Measurements from ENCODE around the gene CPNE6. TPM values are rescaled to one million over a fixed set of nuclear protein-coding genes. Genes with fewer than 3 reads are reported as not detected.

Gene CPNE6
- total and polyA plus RNA-seq, 2 of the 8 experiments (the other 6 are each of a cell fraction or from before 2014, with no cell fraction given): 0.05 TPM; not detected in 1

DNA sequence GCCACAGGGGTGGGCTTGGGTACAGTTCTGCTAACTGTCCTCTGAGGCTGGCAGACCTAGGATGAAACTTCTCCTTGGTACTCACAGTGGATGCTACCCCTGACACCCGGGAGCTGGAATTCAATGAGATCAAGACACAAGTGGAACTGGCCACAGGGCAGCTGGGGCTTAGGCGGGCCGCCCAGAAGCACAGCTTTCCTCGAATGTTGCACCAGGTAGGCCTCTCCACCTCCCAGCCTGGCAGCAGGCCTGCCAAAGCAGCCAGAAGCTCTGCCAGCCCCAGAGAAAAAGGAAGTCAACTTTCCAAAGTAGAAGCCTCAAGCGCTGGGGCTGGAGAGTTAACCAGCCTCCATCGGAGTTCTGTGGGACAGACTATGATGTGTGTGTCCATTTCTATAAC is 45.8 kb downstream of the CPNE6 start:
- H3K36me3 ChIP-seq (ENCODE audit: control insufficient read depth in 2 of 4, insufficient read depth in 4 of 4, low read length in 3 of 4): peaks cover 14 to 34% (median 31%) of the 10 kb centered on the region in 4 experiments
- no peak overlapping the region for H2BK5ac ChIP-seq (ENCODE audit: low read depth, low read length)
- H2BK15ac ChIP-seq (ENCODE audit: low read length): no peak overlapping the region
- H4K5ac ChIP-seq (ENCODE audit: insufficient read length, low read depth, low read length): no peak overlapping the region
- no peaks in the 10 kb centered on the region for H3K9me3 ChIP-seq (ENCODE audit: insufficient read depth in 2 of 2, low read depth in 1 of 2, low read length in 1 of 2)
- H3K18ac ChIP-seq (ENCODE audit: extremely low read depth, low read length): no peak overlapping the region
- no peak overlapping the region for H3K27ac ChIP-seq (ENCODE audit: low read depth, low read length)
- no peak overlapping the region for H3K56ac ChIP-seq (replicated peaks; ENCODE audit: insufficient read length, low read depth, low read length)
- H4K8ac ChIP-seq (ENCODE audit: extremely low read depth, insufficient read depth, low read length): no peak overlapping the region
- no peak overlapping the region for H3K4ac ChIP-seq (replicated peaks; ENCODE audit: insufficient read length, low read depth, low read length)
- H3K23me2 ChIP-seq (ENCODE audit: low read depth, low read length): peaks cover 7% of the 10 kb centered on the region
- WGBS, 2 experiments (ENCODE audit: extremely low coverage in 1 of 2, insufficient coverage in 1 of 2, insufficient read length in 1 of 2, insufficient replicate concordance in 2 of 2, low coverage in 1 of 2, low lambda C conversion rate in 2 of 2, missing lambda C conversion rate in 1 of 2): 92% methylated on average over 6 of the region's 6 CpGs; no CpG with 5 or more reads in 1 of the 2 experiments
- CTCF ChIA-PET (ENCODE audit: partially characterized antibody): interaction anchor here (0.6 to 2.4 kb wide), 6 partner anchors 9 to 58 kb away, joined by 3 to 10 read pairs (median 4); no protein-coding TSS in a partner anchor
- H3K79me2 ChIP-seq (ENCODE audit: control insufficient read depth in 1 of 2, insufficient read depth in 2 of 2, low read length in 2 of 2): peaks cover 0 to 10% of the 10 kb centered on the region in 2 experiments; a peak in 2 of 4 replicates
- POLR2A ChIA-PET (ENCODE audit: partially characterized antibody): interaction anchor here (0.9 to 7.1 kb wide), 10 partner anchors 11 to 96 kb away, joined by 3 to 125 read pairs (median 5); partner anchors contain the start of genes CHMP4A, EMC9, FITM1 and IRF9
- no peak overlapping the region for H2BK120ac ChIP-seq (replicated peaks; ENCODE audit: low read depth, low read length)
- peaks cover 0 to 4% (median 2%) of the 10 kb centered on the region in 4 experiments; a peak in 5 of 7 replicates for H3K4me1 ChIP-seq (replicated peaks in 1 of 4; ENCODE audit: control insufficient read depth in 3 of 4, insufficient read depth in 4 of 4, low read length in 3 of 4)
- DNase-seq (ENCODE audit: low read depth in 1 of 2, low spot score in 2 of 2): no peak
- H3K27me3 ChIP-seq (replicated peaks in 1 of 4; ENCODE audit: control insufficient read depth in 3 of 4, extremely low read depth in 1 of 4, insufficient read depth in 3 of 4, low read length in 3 of 4): no peaks in the 10 kb centered on the region
- no peak overlapping the region for H3K23ac ChIP-seq (ENCODE audit: insufficient read length)
- TF ChIP-seq TAF1 (IDR thresholded peaks at IDR 0.05; ENCODE audit: low read depth, low read length): no peak
- TF ChIP-seq, protein P1, sequence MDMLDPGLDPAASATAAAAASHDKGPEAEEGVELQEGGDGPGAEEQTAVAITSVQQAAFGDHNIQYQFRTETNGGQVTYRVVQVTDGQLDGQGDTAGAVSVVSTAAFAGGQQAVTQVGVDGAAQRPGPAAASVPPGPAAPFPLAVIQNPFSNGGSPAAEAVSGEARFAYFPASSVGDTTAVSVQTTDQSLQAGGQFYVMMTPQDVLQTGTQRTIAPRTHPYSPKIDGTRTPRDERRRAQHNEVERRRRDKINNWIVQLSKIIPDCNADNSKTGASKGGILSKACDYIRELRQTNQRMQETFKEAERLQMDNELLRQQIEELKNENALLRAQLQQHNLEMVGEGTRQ (IDR thresholded peaks at IDR 0.05; ENCODE audit: low read length): no peak
- TF ChIP-seq CBX5 (IDR thresholded peaks at IDR 0.05; ENCODE audit: low read depth, low read length): no peak
- no peak for TF ChIP-seq YY1 (IDR thresholded peaks at IDR 0.05; ENCODE audit: low read depth, low read length)
- no peak for TF ChIP-seq BCL11A (IDR thresholded peaks at IDR 0.05; ENCODE audit: low read depth in 2 of 2, low read length in 2 of 2)
- TF ChIP-seq SUZ12 (IDR thresholded peaks at IDR 0.05; ENCODE audit: low read length): no peak
- no peak for TF ChIP-seq NRF1 (IDR thresholded peaks at IDR 0.05; ENCODE audit: low read depth, low read length)
- TF ChIP-seq, protein P2, sequence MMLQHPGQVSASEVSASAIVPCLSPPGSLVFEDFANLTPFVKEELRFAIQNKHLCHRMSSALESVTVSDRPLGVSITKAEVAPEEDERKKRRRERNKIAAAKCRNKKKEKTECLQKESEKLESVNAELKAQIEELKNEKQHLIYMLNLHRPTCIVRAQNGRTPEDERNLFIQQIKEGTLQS (IDR thresholded peaks at IDR 0.05; ENCODE audit: insufficient read depth, low read depth, low read length): no peak
- no peak overlapping the region for H2AK5ac ChIP-seq (ENCODE audit: low read depth, low read length)
- FAIRE-seq: no peak
- no peak overlapping the region for H2BK12ac ChIP-seq (ENCODE audit: low read depth, low read length)
- no peak overlapping the region for H3K9ac ChIP-seq (replicated peaks in 1 of 4; ENCODE audit: extremely low read depth in 1 of 4, low read depth in 3 of 4, low read length in 3 of 4)
- no peak overlapping the region for H2BK20ac ChIP-seq (ENCODE audit: low read length)
- peaks cover 0 to 3% of the 10 kb centered on the region in 2 experiments for H4K20me1 ChIP-seq (replicated peaks in 1 of 2; ENCODE audit: control insufficient read depth in 1 of 2, insufficient read depth in 2 of 2, low read length in 2 of 2)
- H2AFZ ChIP-seq (ENCODE audit: low read length): no peak overlapping the region
- no peak overlapping the region for H3K14ac ChIP-seq (ENCODE audit: insufficient read length)
- H3K79me1 ChIP-seq (ENCODE audit: low read depth, low read length): peaks cover 5% of the 10 kb centered on the region; the same call in 1 of the 2 replicates
- no peak overlapping the region for H3K4me2 ChIP-seq (ENCODE audit: insufficient read depth in 1 of 2, low read depth in 2 of 2, low read length in 2 of 2)
- no peak overlapping the region for H3K4me3 ChIP-seq (ENCODE audit: extremely low read depth in 1 of 4, insufficient read depth in 2 of 4, low read depth in 3 of 4, low read length in 4 of 4)
- H4K91ac ChIP-seq (replicated peaks; ENCODE audit: insufficient read length, low read length): no peak overlapping the region

Measured in H1 (cell line).